ENCODE measurements around the gene HTR2A. TPM values are rescaled to one million over a fixed set of nuclear protein-coding genes. Genes with fewer than 3 reads are reported as not detected.

HTR2A gene
- total RNA-seq, result under 1 TPM in 1 of 6 experiments, not detected in 5; 0.04 TPM
- long read RNA-seq, result 0 reads

GRCh38 chr13:46896341-46897137 lies at the start of gene HTR2A:
Gene HTR2A (minus strand): TSS chr13:46897053. CDS start chr13:46895906, 1,147 bp downstream.
- intact Hi-C loops (cut with DNase I), result no loop called here

DNA sequence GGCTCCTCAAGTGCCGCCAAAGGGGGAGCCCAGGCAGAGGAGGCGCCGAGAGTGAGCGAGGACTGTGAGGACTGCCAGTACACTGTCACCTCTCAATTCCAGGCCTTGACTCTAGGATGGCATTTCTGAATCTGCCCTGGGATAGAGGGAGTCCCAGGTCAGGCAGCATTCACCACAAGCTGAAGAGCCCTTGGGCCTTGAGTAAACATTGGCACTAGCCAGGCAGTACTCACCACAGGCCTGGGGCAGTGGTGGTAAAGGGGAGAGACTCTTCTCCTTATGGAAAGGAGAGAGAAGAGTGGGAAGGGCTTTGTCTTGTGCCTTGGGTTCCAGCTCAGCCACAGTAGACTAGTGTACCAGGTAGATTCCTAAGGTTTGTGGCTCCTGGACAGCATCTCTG lies 39.7 kb upstream of the HTR2A start:
- ATAC-seq (no peak), DNase-seq (no peak)
- H3K4me1 ChIP-seq, result peaks cover 0 to 4% (median 0%) of the 10 kb centered on the region in 4 donors
- WGBS (ENCODE audit: insufficient coverage, low coverage, low lambda C conversion rate, missing lambda C conversion rate), result no CpG with 5 or more reads among the region's 4 CpGs
- H3K4me3 ChIP-seq, result no peak overlapping the region
- no peaks in the 10 kb centered on the region for H3K36me3 ChIP-seq
- intact Hi-C loops (cut with DNase I), result no loop called here
- H3K27me3 ChIP-seq, result no peaks in the 10 kb centered on the region
- no peak for TF ChIP-seq CTCF (IDR thresholded peaks at IDR 0.05)
- no peak for TF ChIP-seq POLR2A (IDR thresholded peaks at IDR 0.05)
- no peak overlapping the region for H3K27ac ChIP-seq
- no peaks in the 10 kb centered on the region for H3K9me3 ChIP-seq

More at GRCh38 chr13:46896341-46897137, at the start of gene HTR2A:
- Histone ChIP-seq H3K27ac (no peak within 1 kb of the TSS), H3K9me3 (no peaks in the 10 kb centered on the region), H3K4me3 (peak within 1 kb of the TSS; percentile 20 to 38 (median 32)), H3K27me3 (no peaks in the 10 kb centered on the region), H3K4me1 (no peaks in the 10 kb centered on the region), H3K36me3 (no peaks in the 10 kb centered on the region)
- DNase-seq (peak in 2 of 3 donors; percentile 41 to 50), ATAC-seq (peak; percentile 51 to 65 (median 58))
- WGBS (ENCODE audit: insufficient coverage, low coverage, low lambda C conversion rate, missing lambda C conversion rate), result 32% methylated on average over 12 of the region's 13 CpGs
- TF ChIP-seq POLR2A (IDR thresholded peaks at IDR 0.05) (no peak), CTCF (IDR thresholded peaks at IDR 0.05) (no peak)

DNA sequence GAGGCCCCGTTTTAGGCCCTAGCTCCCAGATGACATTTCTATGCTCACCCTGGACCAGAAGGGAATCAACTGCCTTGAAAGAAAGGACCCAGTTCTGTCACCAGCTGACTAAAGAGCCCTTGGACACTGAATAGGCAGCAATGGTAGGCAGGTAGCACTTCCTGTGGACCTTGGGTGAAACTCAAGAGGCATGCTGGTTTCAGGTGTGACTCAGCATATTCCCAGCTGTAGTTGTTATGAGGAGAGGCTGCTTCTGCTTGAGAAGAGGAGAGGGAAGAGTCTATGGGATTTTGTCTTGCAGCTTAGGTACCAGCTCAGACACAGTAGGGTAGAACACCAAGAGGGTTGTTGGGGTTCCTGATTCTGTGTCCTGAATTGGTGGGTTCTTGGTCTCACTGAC lies 37.9 kb upstream of the HTR2A start:
- TF ChIP-seq POLR2A (IDR thresholded peaks at IDR 0.05) (no peak), CTCF (IDR thresholded peaks at IDR 0.05) (no peak)
- no CpG with 5 or more reads among the region's 1 CpG for WGBS (ENCODE audit: insufficient coverage, low coverage, low lambda C conversion rate, missing lambda C conversion rate)
- ATAC-seq (no peak), DNase-seq (no peak)
- intact Hi-C loops (cut with DNase I), result no loop called here
- no peaks in the 10 kb centered on the region for H3K27me3 ChIP-seq
- H3K4me1 ChIP-seq, result peaks cover 0 to 6% (median 0%) of the 10 kb centered on the region in 4 donors
- no peaks in the 10 kb centered on the region for H3K36me3 ChIP-seq
- H3K27ac ChIP-seq, result no peak overlapping the region
- no peaks in the 10 kb centered on the region for H3K9me3 ChIP-seq
- H3K4me3 ChIP-seq, result no peak overlapping the region

GRCh38 chr13:46926916-46927590 lies 30.2 kb upstream of the HTR2A start:
- Histone ChIP-seq H3K27me3 (no peaks in the 10 kb centered on the region), H3K4me1 (peaks cover 0 to 6% (median 0%) of the 10 kb centered on the region in 4 donors), H3K27ac (no peak overlapping the region), H3K36me3 (no peaks in the 10 kb centered on the region), H3K9me3 (no peaks in the 10 kb centered on the region), H3K4me3 (no peak overlapping the region)
- TF ChIP-seq POLR2A (IDR thresholded peaks at IDR 0.05) (no peak), CTCF (IDR thresholded peaks at IDR 0.05) (no peak)
- ATAC-seq (peak in 1 of 4 donors; percentile 57), DNase-seq (no peak)
- intact Hi-C loops (cut with DNase I), result no loop called here
- 61% methylated on average over 5 of the region's 5 CpGs for WGBS (ENCODE audit: insufficient coverage, low coverage, low lambda C conversion rate, missing lambda C conversion rate)
